Testis (tissue), 3 donors: ENCODE results near the gene TMEM175. TPM values are rescaled to one million over a fixed set of nuclear protein-coding genes. Genes with fewer than 3 reads are reported as not detected.

Experiments used
- DNase-seq: peaks from one replicate; pipeline ENCODE4 v3.0.0-alpha.2; 2019
- H3K27ac ChIP-seq, 2 donors: fragments of 200-600 bp; sonication (generic); one replicate each; pipeline ENCODE4 v1.5.1; 2019
- H3K27me3 ChIP-seq: fragments of 200-600 bp; sonication (generic); one replicate; pipeline ENCODE4 v1.5.1; 2019
- H3K36me3 ChIP-seq: fragments of 200-600 bp; sonication (generic); one replicate; pipeline ENCODE4 v1.5.1; 2017; ENCODE audit warnings: low read depth; ENCODE audit errors: missing control alignments
- H3K4me1 ChIP-seq: fragments of 200-600 bp; sonication (generic); one replicate; pipeline ENCODE4 v1.5.1; 2019
- H3K4me3 ChIP-seq, 2 donors: fragments of 200-600 bp; sonication (generic); one replicate each; pipeline ENCODE4 v1.5.1; 2017 to 2019
- H3K9me3 ChIP-seq: fragments of 200-600 bp; sonication (generic); one replicate; pipeline ENCODE4 v1.5.1; 2017
- CTCF ChIP-seq, 3 experiments: fragments of 450-650 bp in 2 of 3; fragments of 200-600 bp in 1 of 3; sonication (generic) in 1 of 3; IDR thresholded peaks; one replicate each; pipeline ENCODE4 v1.5.1; 2016 to 2019; ENCODE audit warnings: antibody characterized with exemption in 3 of 3, mild to moderate bottlenecking in 2 of 3, moderate library complexity in 1 of 3
- POLR2A ChIP-seq: fragments of 450-650 bp; IDR thresholded peaks from one replicate; pipeline ENCODE4 v1.6.1; 2017; ENCODE audit warnings: antibody characterized with exemption, mild to moderate bottlenecking, moderate library complexity
- WGBS, 2 donors: methylation state at CpG; one replicate each; pipeline ENCODE4 v1.1.5; 2018; 5-methylcytosine and 5-hydroxymethylcytosine counted together
- intact Hi-C: fragments of 100-400 bp; cut with DNase I; formaldehyde crosslinking; loops from one replicate; pipeline ENCODE4 v1.15.1; 2023; ENCODE audit warnings: low total_unique reads
- polyA plus RNA-seq: library from polyadenylated mRNA; stranded (reverse); fragments of 350-450 nt; fragmentation: Illumina TruSeq; extraction: RNeasy Lipid Tissue Mini Kit (QIAGEN cat#74804); gene quantifications from one replicate; pipeline ENCODE4 v1.2.3, GENCODE V29; 2014; ENCODE audit warnings: low read depth, low replicate concordance; ENCODE audit not compliant: insufficient read depth
- total RNA-seq, 2 donors: library from RNA; depleted of rRNA; stranded (reverse); fragments of >200 nt; gene quantifications; one replicate each; pipeline ENCODE4 v1.2.3, GENCODE V29; 2016

TMEM175 gene
- total and polyA plus RNA-seq, 3 donors from 2014 or later, result 50.5 to 88.2 (median 69.2) TPM

DNA sequence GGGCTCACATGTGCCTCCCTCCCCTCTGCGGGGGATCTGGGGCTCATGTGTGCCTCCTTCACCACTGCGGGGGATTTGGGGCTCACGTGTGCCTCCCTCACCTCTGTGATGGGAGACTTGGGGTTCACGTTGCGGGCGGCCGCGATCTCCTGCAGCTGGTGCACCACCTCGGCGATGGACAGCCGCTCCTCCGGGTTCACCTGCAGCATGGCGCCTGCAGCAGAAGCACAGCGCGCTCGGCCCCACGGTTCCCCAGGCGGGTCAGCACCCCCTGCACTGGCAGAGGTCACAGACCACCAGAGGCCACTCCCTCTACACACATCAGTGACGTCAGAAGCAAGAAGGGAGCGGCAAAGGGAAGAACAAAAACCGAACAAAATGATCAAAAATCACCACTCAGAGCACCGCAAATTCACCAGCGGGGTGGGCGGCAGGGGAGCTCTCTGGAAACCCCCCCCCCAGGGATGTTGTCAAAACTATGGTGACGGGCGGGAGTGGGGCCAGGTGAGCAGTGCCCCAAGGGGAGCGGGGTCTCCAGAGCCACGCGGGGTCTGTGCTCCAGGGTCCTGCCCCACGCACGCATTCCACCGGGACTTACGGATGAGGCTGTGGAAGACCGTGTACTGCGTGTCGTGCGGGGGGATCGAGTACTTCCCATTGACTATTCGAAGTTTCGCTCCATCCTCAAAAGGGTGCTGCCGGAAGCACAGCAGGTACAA lies 38.8 kb upstream of the TMEM175 start:
- intact Hi-C loops, result no loop called here
- WGBS, 2 donors, result 91 to 95% methylated on average over 36 to 41 of the region's 41 CpGs
- Histone ChIP-seq H3K4me1 (no peaks in the 10 kb centered on the region), H3K4me3 (no peak overlapping the region), H3K27me3 (no peaks in the 10 kb centered on the region), H3K27ac (no peak overlapping the region), H3K9me3 (no peaks in the 10 kb centered on the region), H3K36me3 (no peaks in the 10 kb centered on the region)
- no peak for DNase-seq
- no peak for TF ChIP-seq CTCF (IDR thresholded peaks at IDR 0.05)

GRCh38 chr4:893995-894705 lies 38.1 kb upstream of the TMEM175 start:
- no peaks in the 10 kb centered on the region for H3K9me3 ChIP-seq
- H3K27ac ChIP-seq, result no peak overlapping the region
- WGBS, 2 donors, result 92% methylated on average over 36 to 40 of the region's 40 CpGs
- H3K27me3 ChIP-seq, result no peaks in the 10 kb centered on the region
- no peaks in the 10 kb centered on the region for H3K36me3 ChIP-seq
- intact Hi-C loops, result no loop called here
- TF ChIP-seq CTCF (IDR thresholded peaks at IDR 0.05), result no peak
- no peak overlapping the region for H3K4me3 ChIP-seq
- no peak for DNase-seq
- H3K4me1 ChIP-seq, result no peaks in the 10 kb centered on the region

DNA sequence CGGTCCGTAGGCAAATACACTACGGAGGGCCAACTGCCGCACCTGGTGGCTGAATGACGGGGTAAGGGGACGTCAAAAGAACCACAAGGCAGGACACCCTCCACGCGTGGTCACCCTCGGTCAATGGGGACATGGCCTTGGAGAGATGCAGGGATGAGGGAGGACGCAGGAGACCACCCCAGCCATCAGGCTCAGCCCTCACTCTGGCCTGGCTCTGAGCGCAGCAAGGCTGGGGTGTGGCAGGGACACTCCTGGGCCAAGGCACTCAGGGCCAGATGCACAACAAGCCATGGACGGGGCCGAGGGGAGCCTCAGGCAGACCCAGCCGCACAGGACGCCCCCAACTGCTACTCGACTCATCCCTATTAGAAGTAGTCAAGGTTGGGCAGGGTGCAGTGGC lies 36.7 kb upstream of the TMEM175 start:
- TF ChIP-seq CTCF (IDR thresholded peaks at IDR 0.05) (no peak), POLR2A (no peak)
- Histone ChIP-seq H3K27me3 (no peaks in the 10 kb centered on the region), H3K27ac (no peak overlapping the region), H3K4me1 (no peaks in the 10 kb centered on the region), H3K4me3 (no peak overlapping the region), H3K9me3 (no peaks in the 10 kb centered on the region), H3K36me3 (no peaks in the 10 kb centered on the region)
- intact Hi-C loops, result no loop called here
- WGBS, 2 donors, result 91% methylated on average over 14 of the region's 16 CpGs; no CpG with 5 or more reads in 1 of the 2 donors
- DNase-seq, result no peak

GRCh38 chr4:896216-896615 lies 36.0 kb upstream of the TMEM175 start:
- Histone ChIP-seq H3K4me1 (peaks cover under 1% of the 10 kb centered on the region), H3K36me3 (no peaks in the 10 kb centered on the region), H3K4me3 (no peak overlapping the region), H3K27me3 (no peaks in the 10 kb centered on the region), H3K27ac (no peak overlapping the region), H3K9me3 (no peaks in the 10 kb centered on the region)
- intact Hi-C loops, result no loop called here
- DNase-seq, result no peak
- WGBS, 2 donors, result 90 to 93% methylated on average over 13 of the region's 13 CpGs
- TF ChIP-seq POLR2A (no peak), CTCF (IDR thresholded peaks at IDR 0.05) (no peak)
